ENCODE data around the gene STAC3. TPM values are rescaled to one million over a fixed set of nuclear protein-coding genes. Genes with fewer than 3 reads are reported as not detected.

STAC3 gene
- total RNA-seq, 1 experiment from 2014 or later = 3.3 TPM

GRCh38 chr12:57207731-57208630, 43.0 kb downstream of the STAC3 start:
- no peak overlapping the region for H3K27ac Mint-ChIP-seq
- ATAC-seq (no peak), DNase-seq (ENCODE audit: low spot score) (no peak)
- POLR2A ChIA-PET = no interaction called here
- TF ChIP-seq ZNF532 (CRISPR knock-in tag; IDR thresholded peaks at IDR 0.05; ENCODE audit: borderline replicate concordance) (no peak), E2F1 (CRISPR knock-in tag; IDR thresholded peaks at IDR 0.05) (no peak), ESRRA (CRISPR knock-in tag; IDR thresholded peaks at IDR 0.05; ENCODE audit: borderline replicate concordance) (no peak), ZNF317 (CRISPR knock-in tag; IDR thresholded peaks at IDR 0.05; ENCODE audit: borderline replicate concordance, low read depth) (no peak), JAZF1 (CRISPR knock-in tag; IDR thresholded peaks at IDR 0.05) (no peak), NFE2L1 (CRISPR knock-in tag; IDR thresholded peaks at IDR 0.05) (no peak), HMGA2 (CRISPR knock-in tag; IDR thresholded peaks at IDR 0.05) (no peak), AR (CRISPR knock-in tag; IDR thresholded peaks at IDR 0.05) (no peak), FOXP1 (CRISPR knock-in tag; IDR thresholded peaks at IDR 0.05; ENCODE audit: borderline replicate concordance) (no peak), GRHL2 (CRISPR knock-in tag; IDR thresholded peaks at IDR 0.05; ENCODE audit: insufficient replicate concordance, severe bottlenecking) (no peak), ETV6 (CRISPR knock-in tag; IDR thresholded peaks at IDR 0.05) (no peak), NR2C2 (CRISPR knock-in tag; IDR thresholded peaks at IDR 0.05) (no peak)
- H3K36me3 Mint-ChIP-seq = peaks cover 40% of the 10 kb centered on the region
- peaks cover 4% of the 10 kb centered on the region for H3K4me1 Mint-ChIP-seq
- no peak overlapping the region for H3K4me3 Mint-ChIP-seq
- no peaks in the 10 kb centered on the region for H3K27me3 Mint-ChIP-seq (ENCODE audit: low read depth)
- H3K9me3 Mint-ChIP-seq = no peaks in the 10 kb centered on the region
- CTCF ChIA-PET = interaction anchor here (0.6 to 1.5 kb wide), 2 partner anchors 32 to 56 kb away, joined by 3 to 4 read pairs; no protein-coding TSS in a partner anchor

- POLR2A ChIA-PET = interaction anchor here (0.6 kb wide), 1 partner anchor 21 kb away, joined by 3 read pairs; no protein-coding TSS in a partner anchor
- no peak overlapping the region for H3K27ac Mint-ChIP-seq
- no peak for ATAC-seq
- peaks cover 55% of the 10 kb centered on the region for H3K36me3 Mint-ChIP-seq
- H3K4me1 Mint-ChIP-seq = no peaks in the 10 kb centered on the region
- no peak for DNase-seq (ENCODE audit: low spot score)
- CTCF ChIA-PET = interaction anchor here (0.7 to 1.1 kb wide), 2 partner anchors 8 to 18 kb away, joined by 3 to 4 read pairs; no protein-coding TSS in a partner anchor
- H3K4me3 Mint-ChIP-seq = no peak overlapping the region
- H3K9me3 Mint-ChIP-seq = no peaks in the 10 kb centered on the region
- no peaks in the 10 kb centered on the region for H3K27me3 Mint-ChIP-seq (ENCODE audit: low read depth)
- TF ChIP-seq ATF1 (CRISPR knock-in tag; IDR thresholded peaks at IDR 0.05) = no peak
- no peak for TF ChIP-seq MAX (CRISPR knock-in tag; IDR thresholded peaks at IDR 0.05)
- no peak for TF ChIP-seq CREB1 (CRISPR knock-in tag; IDR thresholded peaks at IDR 0.05)
- TF ChIP-seq E2F5 (CRISPR knock-in tag; IDR thresholded peaks at IDR 0.05) = no peak
- no peak for TF ChIP-seq AR (CRISPR knock-in tag; IDR thresholded peaks at IDR 0.05)
- no peak for TF ChIP-seq STAT6 (CRISPR knock-in tag; conservative IDR thresholded peaks at IDR 0.05; ENCODE audit: low read depth)
- no peak for TF ChIP-seq GRHL2 (CRISPR knock-in tag; IDR thresholded peaks at IDR 0.05; ENCODE audit: insufficient replicate concordance, severe bottlenecking)
Measured at GRCh38 chr12:57205931-57206330, 45.1 kb downstream of the STAC3 start.
